OCI-LY3 (cell line): ENCODE data around the gene ABCG5.
A peak's percentile ranks its signal among the peaks of the same experiment; 100 is the strongest.

Source experiments
- H2AFZ ChIP-seq: fragments of 200-600, 300-600 bp; shearing (Covaris generic); 2 replicates; pipeline ENCODE4 v1.6.0; 2014; ENCODE audit warnings: antibody characterized with exemption, low read depth, low read length
- H3K27ac ChIP-seq: fragments of 200-600, 300-600 bp; sonication (generic); 2 replicates; pipeline ENCODE4 v1.5.1; 2014; ENCODE audit warnings: mild to moderate bottlenecking, low read length, moderate library complexity, mixed read lengths
- H3K27me3 ChIP-seq: fragments of 200-600, 300-600 bp; sonication (generic); 2 replicates; pipeline ENCODE4 v1.6.1; 2014; ENCODE audit warnings: low read depth, low read length, mixed read lengths
- H3K36me3 ChIP-seq: fragments of 200-600, 300-600 bp; sonication (generic); replicated peaks from 2 replicates; pipeline ENCODE3; 2014; ENCODE audit warnings: low read depth, low read length, mixed read lengths
- H3K4me1 ChIP-seq: fragments of 300-600, 200-600 bp; sonication (generic); 2 replicates; pipeline ENCODE4 v1.6.1; 2014; ENCODE audit warnings: low read length, mixed read lengths
- H3K4me2 ChIP-seq: fragments of 200-600, 300-600 bp; sonication (generic); 2 replicates; pipeline ENCODE4 v1.6.1; 2014; ENCODE audit warnings: low read length, mixed read lengths
- H3K4me3 ChIP-seq: fragments of 300-600, 200-600 bp; sonication (generic); 2 replicates; pipeline ENCODE4 v1.5.1; 2014; ENCODE audit warnings: antibody characterized with exemption, mild to moderate bottlenecking, low read length, moderate library complexity
- H3K79me2 ChIP-seq: fragments of 300-600, 200-600 bp; shearing (Covaris generic); 2 replicates; pipeline ENCODE4 v1.6.1; 2014; ENCODE audit warnings: mild to moderate bottlenecking, low read length, mixed read lengths
- H3K9ac ChIP-seq: fragments of 300-600, 200-600 bp; shearing (Covaris generic); 2 replicates; pipeline ENCODE4 v1.6.0; 2014; ENCODE audit warnings: mild to moderate bottlenecking, low read length, moderate library complexity
- H3K9me3 ChIP-seq: fragments of 200-600, 300-600 bp; shearing (Covaris generic); 2 replicates; pipeline ENCODE4 v1.6.1; 2014; ENCODE audit warnings: low read length, mixed read lengths; ENCODE audit not compliant: insufficient read depth
- H4K20me1 ChIP-seq: fragments of 200-600, 300-600 bp; sonication (generic); 2 replicates; pipeline ENCODE4 v1.6.1; 2016; ENCODE audit warnings: low read length, mixed read lengths; ENCODE audit not compliant: insufficient read depth
- EZH2phosphoT487 ChIP-seq: fragments of 200-600 bp; shearing (Covaris generic); IDR thresholded peaks from 2 replicates; pipeline ENCODE4 v1.6.1; 2018; ENCODE audit warnings: antibody characterized with exemption, mixed run types, low read depth
- TF ChIP-seq, protein P1 (sequence below): fragments of 200-600, 300-600 bp; sonication (generic); IDR thresholded peaks from 2 replicates; pipeline ENCODE4 v1.5.1; 2014; ENCODE audit warnings: antibody characterized with exemption, low read length, low read depth

ABCG5 gene

DNA sequence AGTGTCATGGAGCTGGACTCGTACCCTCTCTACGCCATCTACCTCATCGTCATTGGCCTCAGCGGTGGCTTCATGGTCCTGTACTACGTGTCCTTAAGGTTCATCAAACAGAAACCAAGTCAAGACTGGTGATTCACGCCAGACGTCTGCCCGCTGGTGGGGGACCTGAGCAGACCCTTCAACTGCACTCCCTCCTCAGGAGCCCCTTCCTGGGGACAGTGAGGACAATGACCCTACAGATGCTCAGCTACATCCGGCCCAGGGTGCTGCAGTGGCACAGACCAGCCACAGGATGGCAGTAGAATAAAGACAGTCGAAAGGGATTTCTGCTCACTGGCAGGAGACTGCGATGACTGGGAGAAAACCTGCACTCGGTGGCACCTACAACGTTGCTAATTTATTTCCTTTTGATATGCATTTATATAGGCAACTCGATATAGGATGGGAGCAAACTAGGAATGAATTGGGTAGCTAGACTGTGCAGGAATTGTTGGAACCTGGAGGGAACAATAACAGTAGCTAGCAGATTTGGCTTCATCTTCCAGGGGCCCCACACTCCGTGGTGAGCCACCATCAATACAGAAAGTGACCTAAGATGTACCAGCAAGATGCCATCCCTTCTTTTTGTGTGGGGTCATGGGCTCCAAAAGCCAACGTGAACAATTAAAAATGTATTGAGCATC is 39.3 kb upstream of the ABCG5 start:
- H3K9me3 ChIP-seq: no peaks in the 10 kb centered on the region
- TF ChIP-seq, protein P1, sequence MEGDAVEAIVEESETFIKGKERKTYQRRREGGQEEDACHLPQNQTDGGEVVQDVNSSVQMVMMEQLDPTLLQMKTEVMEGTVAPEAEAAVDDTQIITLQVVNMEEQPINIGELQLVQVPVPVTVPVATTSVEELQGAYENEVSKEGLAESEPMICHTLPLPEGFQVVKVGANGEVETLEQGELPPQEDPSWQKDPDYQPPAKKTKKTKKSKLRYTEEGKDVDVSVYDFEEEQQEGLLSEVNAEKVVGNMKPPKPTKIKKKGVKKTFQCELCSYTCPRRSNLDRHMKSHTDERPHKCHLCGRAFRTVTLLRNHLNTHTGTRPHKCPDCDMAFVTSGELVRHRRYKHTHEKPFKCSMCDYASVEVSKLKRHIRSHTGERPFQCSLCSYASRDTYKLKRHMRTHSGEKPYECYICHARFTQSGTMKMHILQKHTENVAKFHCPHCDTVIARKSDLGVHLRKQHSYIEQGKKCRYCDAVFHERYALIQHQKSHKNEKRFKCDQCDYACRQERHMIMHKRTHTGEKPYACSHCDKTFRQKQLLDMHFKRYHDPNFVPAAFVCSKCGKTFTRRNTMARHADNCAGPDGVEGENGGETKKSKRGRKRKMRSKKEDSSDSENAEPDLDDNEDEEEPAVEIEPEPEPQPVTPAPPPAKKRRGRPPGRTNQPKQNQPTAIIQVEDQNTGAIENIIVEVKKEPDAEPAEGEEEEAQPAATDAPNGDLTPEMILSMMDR: peak; percentile 97
- no peak for TF ChIP-seq EZH2phosphoT487
- no peaks in the 10 kb centered on the region for H3K79me2 ChIP-seq

DNA sequence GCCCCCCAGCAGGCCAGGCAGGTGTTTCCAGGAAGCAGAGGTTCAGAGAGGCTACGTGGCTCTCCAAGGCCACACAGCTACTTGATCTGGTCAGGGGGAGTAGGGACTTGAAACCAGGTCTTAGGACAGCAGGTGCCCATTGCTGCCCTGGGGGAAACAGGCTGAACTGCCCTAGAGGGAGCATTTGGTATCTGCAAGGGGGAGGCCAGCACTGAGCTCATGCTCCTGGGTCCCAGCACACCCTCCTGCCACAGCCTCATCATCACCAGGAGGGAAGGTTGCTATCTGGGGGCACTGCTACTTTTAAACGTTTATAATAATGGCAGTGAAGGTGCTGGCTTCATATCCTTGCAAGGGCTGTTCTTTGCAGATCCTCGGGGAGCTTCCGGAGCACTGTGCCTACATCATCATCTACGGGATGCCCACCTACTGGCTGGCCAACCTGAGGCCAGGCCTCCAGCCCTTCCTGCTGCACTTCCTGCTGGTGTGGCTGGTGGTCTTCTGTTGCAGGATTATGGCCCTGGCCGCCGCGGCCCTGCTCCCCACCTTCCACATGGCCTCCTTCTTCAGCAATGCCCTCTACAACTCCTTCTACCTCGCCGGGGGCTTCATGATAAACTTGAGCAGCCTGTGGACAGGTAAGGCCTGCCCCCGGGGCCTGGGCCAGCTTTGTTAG is 36.3 kb upstream of the ABCG5 start:
- Histone ChIP-seq H3K4me2 (no peak overlapping the region), H3K9ac (no peak overlapping the region)
- TF ChIP-seq, protein P1: no peak
- TF ChIP-seq EZH2phosphoT487: no peak

More for the DNA sequence above, 39.3 kb upstream of the ABCG5 start:
- no peak overlapping the region for H3K9ac ChIP-seq
- H3K36me3 ChIP-seq: no peaks in the 10 kb centered on the region
- H2AFZ ChIP-seq: no peak overlapping the region; the same call in 1 of the 2 replicates
- H3K4me1 ChIP-seq: no peaks in the 10 kb centered on the region
- H4K20me1 ChIP-seq: no peaks in the 10 kb centered on the region
- no peak overlapping the region for H3K27ac ChIP-seq
- H3K27me3 ChIP-seq: no peaks in the 10 kb centered on the region
- H3K4me2 ChIP-seq: peak overlapping the region; percentile 54
- peak overlapping the region; percentile 46; the same call in 1 of the 2 replicates for H3K4me3 ChIP-seq

DNA sequence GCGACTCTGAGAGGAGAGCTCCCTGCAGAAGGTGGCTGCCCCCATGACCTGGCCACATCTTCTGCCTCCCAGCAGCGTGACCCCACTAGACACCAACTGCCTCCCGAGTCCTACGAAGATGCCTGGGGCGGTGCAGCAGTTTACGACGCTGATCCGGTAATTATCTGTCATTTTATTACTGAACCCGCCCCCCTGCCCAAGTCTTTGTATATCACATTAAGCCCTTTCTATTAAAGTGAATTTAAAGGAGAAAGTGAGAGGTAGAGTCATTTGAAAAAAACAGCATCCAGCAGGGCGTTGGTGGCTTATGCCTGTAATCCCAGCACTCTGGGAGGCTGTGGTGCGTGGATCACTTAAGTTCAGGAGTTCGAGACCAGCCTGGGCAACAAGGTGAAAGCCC is 33.5 kb upstream of the ABCG5 start:
- no peaks in the 10 kb centered on the region for H3K36me3 ChIP-seq
- H3K79me2 ChIP-seq: no peaks in the 10 kb centered on the region
- no peaks in the 10 kb centered on the region for H4K20me1 ChIP-seq
- peaks cover 18% of the 10 kb centered on the region for H3K27me3 ChIP-seq
- no peak overlapping the region for H3K27ac ChIP-seq
- no peaks in the 10 kb centered on the region for H3K9me3 ChIP-seq
- H3K9ac ChIP-seq: no peak overlapping the region
- H3K4me1 ChIP-seq: no peaks in the 10 kb centered on the region
- TF ChIP-seq EZH2phosphoT487: no peak
- TF ChIP-seq, protein P1: no peak
- H3K4me3 ChIP-seq: no peak overlapping the region
- no peak overlapping the region for H2AFZ ChIP-seq
- no peak overlapping the region for H3K4me2 ChIP-seq

More for the DNA sequence above, 36.3 kb upstream of the ABCG5 start:
- Histone ChIP-seq H2AFZ (no peak overlapping the region), H3K27me3 (peaks cover 5% of the 10 kb centered on the region), H3K9me3 (no peaks in the 10 kb centered on the region), H3K4me3 (no peak overlapping the region), H3K27ac (no peak overlapping the region), H3K36me3 (no peaks in the 10 kb centered on the region), H4K20me1 (no peaks in the 10 kb centered on the region), H3K4me1 (no peaks in the 10 kb centered on the region), H3K79me2 (no peaks in the 10 kb centered on the region)

DNA sequence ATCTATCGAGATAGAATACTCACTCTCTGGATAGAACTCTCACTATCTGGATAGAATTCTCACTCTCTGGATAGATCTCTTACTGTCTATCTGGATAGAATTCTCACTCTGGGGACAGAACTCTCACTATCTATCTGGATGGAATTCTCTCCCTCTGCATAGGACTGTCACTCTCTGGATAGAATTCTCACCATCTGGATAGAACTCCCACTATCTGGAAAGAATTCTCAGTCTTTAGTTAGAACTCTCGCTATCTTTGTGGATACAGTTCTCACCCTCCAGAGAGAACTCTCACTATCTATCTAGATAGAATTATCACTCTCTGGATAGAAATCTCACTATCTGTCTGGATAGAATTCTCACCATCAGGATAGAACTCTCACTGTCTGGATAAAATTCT is 16.7 kb upstream of the ABCG5 start:
- H3K4me3 ChIP-seq: no peak overlapping the region
- no peaks in the 10 kb centered on the region for H3K4me1 ChIP-seq
- H3K9me3 ChIP-seq: no peaks in the 10 kb centered on the region
- H3K9ac ChIP-seq: no peak overlapping the region
- TF ChIP-seq, protein P1: no peak
- no peak for TF ChIP-seq EZH2phosphoT487
- H3K27ac ChIP-seq: no peak overlapping the region
- no peak overlapping the region for H2AFZ ChIP-seq
- no peak overlapping the region for H3K4me2 ChIP-seq
- no peaks in the 10 kb centered on the region for H3K79me2 ChIP-seq
- peaks cover 33% of the 10 kb centered on the region for H3K27me3 ChIP-seq
- no peaks in the 10 kb centered on the region for H3K36me3 ChIP-seq
- no peaks in the 10 kb centered on the region for H4K20me1 ChIP-seq
